Neuronal stem cell (in vitro differentiated cells): ENCODE measurements around the gene RPS3.

Source experiments
- DNase-seq: peaks from one replicate; pipeline ENCODE4 v3.0.0-alpha.2; 2013; ENCODE audit warnings: low spot score
- H2AFZ ChIP-seq: one replicate; pipeline ENCODE4 v1.6.1; 2013; ENCODE audit warnings: mild to moderate bottlenecking, low read length, inconsistent platforms
- H2AK5ac ChIP-seq: 2 replicates; pipeline ENCODE4 v1.6.1; 2013; ENCODE audit warnings: low read depth, mild to moderate bottlenecking, inconsistent platforms, low read length, moderate library complexity, mixed read lengths
- H2BK120ac ChIP-seq: 2 replicates; pipeline ENCODE4 v1.6.1; 2013; ENCODE audit warnings: low read depth, mild to moderate bottlenecking, inconsistent platforms, low read length, moderate library complexity, mixed read lengths
- H2BK12ac ChIP-seq: one replicate; pipeline ENCODE4 v1.6.1; 2013; ENCODE audit warnings: low read length, inconsistent platforms
- H2BK15ac ChIP-seq: 2 replicates; pipeline ENCODE4 v1.6.1; 2013; ENCODE audit warnings: mild to moderate bottlenecking, low read length, inconsistent platforms, mixed read lengths
- H2BK5ac ChIP-seq: one replicate; pipeline ENCODE4 v1.6.1; 2013; ENCODE audit warnings: inconsistent platforms, mild to moderate bottlenecking, low read length, moderate library complexity
- H3K14ac ChIP-seq: one replicate; pipeline ENCODE4 v1.6.1; 2013; ENCODE audit warnings: low read length, inconsistent platforms
- H3K18ac ChIP-seq: 2 replicates; pipeline ENCODE4 v1.6.1; 2013; ENCODE audit warnings: low read length, inconsistent platforms
- H3K23ac ChIP-seq: 2 replicates; pipeline ENCODE4 v1.6.1; 2013; ENCODE audit warnings: low read depth, mild to moderate bottlenecking, mixed read lengths, low read length, inconsistent platforms; ENCODE audit not compliant: poor library complexity
- H3K27ac ChIP-seq: replicated peaks from 3 replicates; pipeline ENCODE4 v1.5.1; 2013; ENCODE audit warnings: low read length, inconsistent platforms
- H3K27me3 ChIP-seq, 3 experiments: 2 replicates each; pipeline ENCODE4 v1.6.1; 2013; ENCODE audit warnings: low read length in 3 of 3, mild to moderate bottlenecking in 2 of 3, inconsistent platforms in 1 of 3, low read depth in 1 of 3, mixed read lengths in 1 of 3, moderate library complexity in 1 of 3; ENCODE audit not compliant: control insufficient read depth in 3 of 3, insufficient read depth in 3 of 3
- H3K36me3 ChIP-seq, 2 donors: replicated peaks in 1 of 2; 2 replicates each; pipeline ENCODE4 v1.6.1; 2013; ENCODE audit warnings: low read length in 2 of 2; ENCODE audit not compliant: control insufficient read depth in 2 of 2, insufficient read depth in 2 of 2
- H3K4ac ChIP-seq: 2 replicates; pipeline ENCODE4 v1.6.1; 2013; ENCODE audit warnings: inconsistent platforms, mild to moderate bottlenecking, low read length, moderate library complexity
- H3K4me1 ChIP-seq, 2 donors: 1 replicate in 1 of 2; 2 replicates in 1 of 2; pipeline ENCODE4 v1.6.1; 2013; ENCODE audit warnings: low read length in 2 of 2, low read depth in 1 of 2; ENCODE audit not compliant: control insufficient read depth in 2 of 2, insufficient read depth in 1 of 2
- H3K4me2 ChIP-seq: one replicate; pipeline ENCODE4 v1.6.1; 2013; ENCODE audit warnings: mild to moderate bottlenecking, low read length, inconsistent platforms; ENCODE audit not compliant: insufficient read depth, poor library complexity, severe bottlenecking
- H3K4me3 ChIP-seq, 2 donors: 2 replicates each; pipeline ENCODE4 v1.5.1; 2013; ENCODE audit warnings: low read length in 2 of 2, mild to moderate bottlenecking in 2 of 2, inconsistent platforms in 1 of 2, moderate library complexity in 1 of 2
- H3K79me1 ChIP-seq: one replicate; pipeline ENCODE4 v1.6.1; 2013; ENCODE audit warnings: low read depth, mild to moderate bottlenecking, inconsistent platforms, low read length, moderate library complexity
- H3K9ac ChIP-seq: one replicate; pipeline ENCODE4 v1.6.1; 2013; ENCODE audit warnings: mild to moderate bottlenecking, low read depth, low read length, inconsistent platforms; ENCODE audit not compliant: poor library complexity
- H3K9me3 ChIP-seq, 2 donors: replicated peaks in 1 of 2; 2 replicates each; pipeline versions ENCODE3 to v1.6.1; 2013; ENCODE audit warnings: low read length in 2 of 2, mild to moderate bottlenecking in 2 of 2, inconsistent platforms in 1 of 2, low read depth in 1 of 2, mixed read lengths in 1 of 2, moderate library complexity in 1 of 2; ENCODE audit not compliant: control insufficient read depth in 2 of 2, insufficient read depth in 1 of 2
- H4K8ac ChIP-seq: one replicate; pipeline ENCODE4 v1.6.1; 2013; ENCODE audit warnings: low read depth, mild to moderate bottlenecking, inconsistent platforms, low read length, moderate library complexity
- H4K91ac ChIP-seq: one replicate; pipeline ENCODE4 v1.6.1; 2013; ENCODE audit warnings: low read length, low read depth, mild to moderate bottlenecking, inconsistent platforms; ENCODE audit not compliant: poor library complexity
- WGBS, 2 donors: extraction: QIAGEN DNeasy Blood & Tissue Kit; methylation state at CpG; one replicate each; pipeline ENCODE4 v1.1.7; 2013; ENCODE audit warnings: missing lambda C conversion rate in 2 of 2, mixed read lengths in 1 of 2; ENCODE audit not compliant: insufficient read length in 2 of 2, insufficient replicate concordance in 1 of 2; ENCODE audit errors: extremely low coverage in 2 of 2; 5-methylcytosine and 5-hydroxymethylcytosine counted together

RPS3 gene

DNA sequence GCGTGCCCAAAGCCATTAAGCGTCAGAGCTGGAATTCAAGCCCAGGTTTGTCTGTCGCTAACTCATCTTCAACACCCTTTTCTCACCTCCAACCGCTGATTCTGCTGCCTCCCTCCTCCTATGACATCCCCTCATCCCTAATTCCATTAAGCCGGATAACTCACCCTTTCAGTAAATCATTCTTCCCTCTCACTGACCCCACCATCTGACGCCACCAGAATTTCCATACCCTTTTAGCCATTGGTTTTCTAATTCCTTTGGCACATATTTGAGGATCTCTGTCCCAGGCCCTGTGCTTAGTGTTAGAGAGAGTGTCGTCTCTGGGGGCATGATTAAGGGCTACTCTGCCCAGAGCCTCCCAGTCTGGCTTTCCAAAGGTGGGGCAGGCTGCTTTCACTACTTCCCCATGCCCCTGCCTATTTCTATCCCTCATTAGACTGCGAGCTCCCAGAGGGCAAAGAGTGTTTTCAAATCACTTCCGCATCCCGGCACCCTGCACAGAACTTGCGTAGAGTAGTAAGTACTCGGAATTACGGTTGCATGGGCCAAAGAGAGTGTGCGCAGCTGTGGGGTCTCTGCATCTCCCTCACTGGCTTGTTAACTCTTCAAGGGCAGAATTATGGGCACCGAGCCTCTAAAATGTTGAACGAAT, 29.8 kb downstream of the RPS3 start:
- peaks cover 28 to 46% (median 44%) of the 10 kb centered on the region in 3 experiments for H3K27me3 ChIP-seq
- no peak overlapping the region for H2BK12ac ChIP-seq
- no peak overlapping the region for H3K4me2 ChIP-seq
- H3K4ac ChIP-seq: no peak overlapping the region
- H3K4me3 ChIP-seq: peak overlapping the region in 1 of 2 donors; percentile 42
- H4K91ac ChIP-seq: no peak overlapping the region
- H2BK120ac ChIP-seq: no peak overlapping the region
- peaks cover 0 to 1% of the 10 kb centered on the region in 2 donors for H3K36me3 ChIP-seq
- no peak overlapping the region for H3K14ac ChIP-seq
- no peak overlapping the region for H3K9ac ChIP-seq
- no peak overlapping the region for H2BK5ac ChIP-seq
- no peak for DNase-seq
- H3K18ac ChIP-seq: no peak overlapping the region
- no peak overlapping the region for H2AK5ac ChIP-seq
- peaks cover 26 to 33% of the 10 kb centered on the region in 2 donors for H3K4me1 ChIP-seq
- H2AFZ ChIP-seq: peak overlapping the region; percentile 98
- WGBS, 2 donors: no CpG with 5 or more reads among the region's 16 CpGs
- H3K27ac ChIP-seq: no peak overlapping the region
- H4K8ac ChIP-seq: no peak overlapping the region
- H2BK15ac ChIP-seq: no peak overlapping the region
- no peaks in the 10 kb centered on the region for H3K79me1 ChIP-seq
- H3K9me3 ChIP-seq: peaks cover 9 to 13% of the 10 kb centered on the region in 2 donors
- H3K23ac ChIP-seq: no peak overlapping the region

DNA sequence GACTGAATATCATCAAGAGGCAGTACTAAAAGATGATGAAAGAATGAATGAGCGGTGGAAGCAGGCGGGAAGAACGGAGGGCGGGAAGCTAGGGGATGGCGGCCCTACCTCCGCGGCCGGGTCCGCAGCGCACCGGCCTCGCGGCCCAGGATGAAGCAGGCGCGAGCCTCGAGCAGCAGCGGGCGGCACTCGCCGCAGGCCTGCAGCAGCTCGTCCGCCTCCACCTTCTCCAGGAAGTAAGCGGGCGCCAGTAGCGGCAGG, 30.3 kb downstream of the RPS3 start:
- peaks cover 28 to 50% (median 44%) of the 10 kb centered on the region in 3 experiments for H3K27me3 ChIP-seq
- no peak overlapping the region for H2BK5ac ChIP-seq
- peak overlapping the region; percentile 87 for H3K18ac ChIP-seq
- no peak overlapping the region for H3K9ac ChIP-seq
- H2AFZ ChIP-seq: peak overlapping the region; percentile 98
- H3K4me1 ChIP-seq: peaks cover 23 to 28% of the 10 kb centered on the region in 2 donors
- no peak overlapping the region for H2BK120ac ChIP-seq
- no peak overlapping the region for H3K14ac ChIP-seq
- DNase-seq: no peak
- no peak overlapping the region for H3K27ac ChIP-seq
- H3K79me1 ChIP-seq: no peaks in the 10 kb centered on the region
- H2BK15ac ChIP-seq: no peak overlapping the region
- H4K8ac ChIP-seq: no peak overlapping the region
- H4K91ac ChIP-seq: no peak overlapping the region
- no peak overlapping the region for H2BK12ac ChIP-seq
- no peak overlapping the region for H2AK5ac ChIP-seq
- H3K36me3 ChIP-seq: peaks cover 0 to 3% of the 10 kb centered on the region in 2 donors
- peak overlapping the region; percentile 40 for H3K23ac ChIP-seq
- no CpG with 5 or more reads among the region's 25 CpGs for WGBS, 2 donors
- peaks cover 9 to 13% of the 10 kb centered on the region in 2 donors for H3K9me3 ChIP-seq
- peak overlapping the region in 1 of 2 donors; percentile 42 for H3K4me3 ChIP-seq
- H3K4ac ChIP-seq: no peak overlapping the region
- peak overlapping the region; percentile 61 for H3K4me2 ChIP-seq

DNA sequence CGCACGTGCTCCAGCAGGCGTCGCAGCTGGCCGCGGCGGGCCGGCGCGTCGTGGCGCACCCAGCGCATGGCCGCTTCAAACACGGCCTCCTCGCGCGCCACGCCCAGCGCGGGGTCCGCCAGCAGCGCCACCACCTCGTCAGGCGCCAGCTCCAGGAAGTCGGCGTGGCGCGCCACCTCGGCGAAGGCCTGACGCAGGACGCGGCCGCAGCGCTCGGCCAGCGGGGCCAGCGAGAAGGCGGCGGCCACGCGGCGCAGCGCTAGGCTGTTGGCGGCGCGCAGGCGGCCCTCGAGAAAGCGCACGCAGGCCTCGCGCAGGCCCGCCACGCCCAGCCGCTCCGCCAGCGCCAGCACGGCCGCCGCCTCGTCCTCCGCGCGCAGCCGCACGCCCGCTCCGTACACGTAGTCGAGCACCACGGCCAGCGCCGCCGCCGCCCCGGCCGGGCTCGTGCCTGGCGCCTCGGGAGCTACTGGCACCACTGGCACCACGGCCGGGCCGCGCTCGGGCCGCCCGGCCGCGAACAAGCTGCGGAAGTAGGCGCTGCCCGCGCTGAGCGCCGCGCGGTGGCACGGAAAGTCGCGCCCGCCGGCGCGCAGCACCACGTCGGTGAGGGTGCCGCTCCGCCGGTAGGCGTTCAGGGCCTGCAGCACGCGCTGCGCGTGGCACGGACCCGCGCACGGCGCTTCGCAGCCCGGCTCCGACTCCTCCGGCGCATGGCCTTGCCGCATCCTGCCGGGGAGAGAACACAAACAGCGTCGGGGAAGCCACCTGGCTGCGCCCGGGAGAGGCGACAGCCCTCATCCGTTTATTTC, 30.8 kb downstream of the RPS3 start:
- peak overlapping the region; percentile 68 for H3K9ac ChIP-seq
- H3K14ac ChIP-seq: peak overlapping the region; percentile 51
- H4K91ac ChIP-seq: no peak overlapping the region
- peak overlapping the region; percentile 33 for H2AK5ac ChIP-seq
- H2BK12ac ChIP-seq: no peak overlapping the region
- peaks cover 28 to 56% (median 44%) of the 10 kb centered on the region in 3 experiments for H3K27me3 ChIP-seq
- peak overlapping the region; percentile 70 for H3K23ac ChIP-seq
- no peak overlapping the region for H4K8ac ChIP-seq
- H3K4me2 ChIP-seq: peak overlapping the region; percentile 61
- no peak for DNase-seq
- no CpG with 5 or more reads among the region's 134 CpGs for WGBS, 2 donors
- H2BK5ac ChIP-seq: no peak overlapping the region
- peaks cover 0 to 4% of the 10 kb centered on the region in 2 donors for H3K36me3 ChIP-seq
- peak overlapping the region; percentile 40 for H2BK15ac ChIP-seq
- H3K4me3 ChIP-seq: peak overlapping the region; percentile 42 to 71
- peak overlapping the region; percentile 98 for H2AFZ ChIP-seq
- no peak overlapping the region for H3K27ac ChIP-seq
- H3K9me3 ChIP-seq: peaks cover 9 to 13% of the 10 kb centered on the region in 2 donors
- no peaks in the 10 kb centered on the region for H3K79me1 ChIP-seq
- H2BK120ac ChIP-seq: no peak overlapping the region
- H3K18ac ChIP-seq: peak overlapping the region; percentile 87
- H3K4ac ChIP-seq: no peak overlapping the region
- peaks cover 21 to 23% of the 10 kb centered on the region in 2 donors for H3K4me1 ChIP-seq
